Caco-2 (cell line): Measurements from ENCODE around the gene FCHSD2. TPM values are rescaled to one million over a fixed set of nuclear protein-coding genes. Genes with fewer than 3 reads are reported as not detected.

Experiments used
- BruUV-seq: library from RNA; stranded (reverse); fragments of 400-500 nt; replicated peaks from 2 replicates; lab custom pipeline; 2021; lab: Mats Ljungman, UMichigan
- CTCF ChIA-PET: fragments of 300-600 bp; sonication (Branson Sonifier 250); formaldehyde crosslinking; loops from one replicate; lab custom pipeline; 2022; ENCODE audit warnings: antibody characterized with exemption; lab: Charles Lee
- POLR2A ChIA-PET: fragments of 300-600 bp; sonication (Branson Sonifier 250); formaldehyde crosslinking; loops from one replicate; lab custom pipeline; 2022; ENCODE audit warnings: antibody characterized with exemption; lab: Charles Lee
- DNase-seq, 2 experiments: peaks; one replicate each; pipeline versions ENCODE4 v3.0.0 to v3.0.0-alpha.2; 2020 to 2022
- H3K27me3 ChIP-seq: replicated peaks from 2 replicates; pipeline ENCODE4 v1.6.0; 2011; ENCODE audit warnings: low read length; ENCODE audit not compliant: control insufficient read depth, insufficient read depth
- H3K36me3 ChIP-seq: 2 replicates; pipeline ENCODE4 v1.5.1; 2011; ENCODE audit warnings: low read length; ENCODE audit not compliant: control insufficient read depth, insufficient read depth
- H3K4me1 ChIP-seq: fragments of 250-450 bp; sonication (Bioruptor Pico); 2 replicates; pipeline ENCODE4 v1.5.1; 2020; ENCODE audit warnings: mild to moderate bottlenecking
- H3K4me3 ChIP-seq: 2 replicates; pipeline ENCODE4 v1.5.1; 2011; ENCODE audit warnings: low read depth, mild to moderate bottlenecking, control low read depth, low read length
- H3K9me3 ChIP-seq: fragments of 250-450 bp; sonication (Bioruptor Pico); 2 replicates; pipeline ENCODE4 v1.5.1; 2020; ENCODE audit warnings: mild to moderate bottlenecking, moderate library complexity
- H3K27ac Mint-ChIP-seq: one replicate; pipeline ENCODE4 v1.8.0; 2022; ENCODE audit warnings: mixed read lengths; ENCODE audit not compliant: unreplicated experiment
- H3K27me3 Mint-ChIP-seq: one replicate; pipeline ENCODE4 v1.8.0; 2022; ENCODE audit warnings: mixed read lengths; ENCODE audit not compliant: insufficient read depth, unreplicated experiment
- H3K36me3 Mint-ChIP-seq: one replicate; pipeline ENCODE4 v1.8.0; 2022; ENCODE audit warnings: mild to moderate bottlenecking, mixed read lengths; ENCODE audit not compliant: insufficient read depth, unreplicated experiment
- H3K4me1 Mint-ChIP-seq: one replicate; pipeline ENCODE4 v1.8.0; 2022; ENCODE audit warnings: low read depth, mixed read lengths; ENCODE audit not compliant: unreplicated experiment
- H3K4me3 Mint-ChIP-seq: one replicate; pipeline ENCODE4 v1.8.0; 2022; ENCODE audit warnings: mild to moderate bottlenecking, moderate library complexity, mixed read lengths; ENCODE audit not compliant: unreplicated experiment
- H3K9me3 Mint-ChIP-seq: one replicate; pipeline ENCODE4 v1.8.0; 2022; ENCODE audit warnings: mixed read lengths; ENCODE audit not compliant: unreplicated experiment
- intact Hi-C: fragments of 100-400 bp; cut with micrococcal nuclease; formaldehyde crosslinking; loops from one replicate; pipeline ENCODE4 v1.10.0; 2022; ENCODE audit not compliant: unreplicated experiment
- total RNA-seq: library from RNA; stranded (reverse); gene quantifications from 2 replicates; pipeline ENCODE4 v1.2.3, GENCODE V29; 2022
- TF ChIP-seq, protein P1 (sequence below), 2 experiments: fragments of 200-600 bp in 1 of 2; IDR thresholded peaks; 1 replicate in 1 of 2; 2 replicates in 1 of 2; pipeline versions ENCODE4 v1.5.1 to v1.8.0; 2011 to 2022; ENCODE audit warnings: antibody characterized with exemption in 1 of 2, control low read depth in 1 of 2, inconsistent platforms in 1 of 2, low read depth in 1 of 2, low read length in 1 of 2, mild to moderate bottlenecking in 1 of 2, moderate library complexity in 1 of 2; ENCODE audit not compliant: insufficient read depth in 1 of 2, severe bottlenecking in 1 of 2, unreplicated experiment in 1 of 2

FCHSD2 gene
- total RNA-seq, 1 experiment from 2014 or later: 32.7 TPM

DNA sequence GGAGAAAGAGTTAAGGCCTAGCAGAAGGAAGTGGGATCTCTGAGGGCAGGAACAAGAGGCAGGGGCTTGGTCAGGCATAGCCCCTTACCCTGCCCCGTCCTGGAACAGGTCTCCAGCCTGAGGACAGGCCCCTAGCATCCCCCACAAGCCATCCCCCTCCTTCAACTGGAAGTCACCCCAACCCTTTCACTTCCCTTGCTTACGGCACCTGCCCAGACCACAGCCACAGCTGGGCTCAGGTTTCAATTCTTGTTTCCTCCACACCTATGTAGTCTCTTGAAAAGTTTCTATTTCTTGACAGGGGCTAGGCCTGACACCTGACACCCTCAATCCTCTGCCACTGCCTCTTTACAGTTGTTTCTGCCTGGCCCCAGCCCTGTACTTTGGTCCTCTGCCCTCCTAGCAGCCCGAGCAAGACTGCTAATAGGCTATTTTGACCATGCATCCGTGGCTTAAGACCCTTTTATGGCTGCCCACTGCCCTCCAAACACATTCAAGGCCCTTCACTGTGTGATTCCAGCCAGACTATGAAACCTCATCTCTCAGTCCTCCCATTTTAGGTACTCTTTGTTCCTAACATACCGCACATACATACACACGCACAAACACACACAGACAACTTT, 10.9 kb upstream of the FCHSD2 start:
- no peaks in the 10 kb centered on the region for H3K36me3 ChIP-seq
- ChIA-PET CTCF (no interaction called here), POLR2A (no interaction called here)
- Mint-ChIP-seq H3K9me3 (no peaks in the 10 kb centered on the region), H3K4me3 (no peak overlapping the region), H3K27me3 (no peaks in the 10 kb centered on the region), H3K36me3 (no peaks in the 10 kb centered on the region), H3K4me1 (peaks cover 13% of the 10 kb centered on the region), H3K27ac (no peak overlapping the region)
- intact Hi-C loops: no loop called here
- no peaks in the 10 kb centered on the region for H3K9me3 ChIP-seq
- peak in 1 of 2 experiments; percentile 42 for DNase-seq
- TF ChIP-seq, protein P1, sequence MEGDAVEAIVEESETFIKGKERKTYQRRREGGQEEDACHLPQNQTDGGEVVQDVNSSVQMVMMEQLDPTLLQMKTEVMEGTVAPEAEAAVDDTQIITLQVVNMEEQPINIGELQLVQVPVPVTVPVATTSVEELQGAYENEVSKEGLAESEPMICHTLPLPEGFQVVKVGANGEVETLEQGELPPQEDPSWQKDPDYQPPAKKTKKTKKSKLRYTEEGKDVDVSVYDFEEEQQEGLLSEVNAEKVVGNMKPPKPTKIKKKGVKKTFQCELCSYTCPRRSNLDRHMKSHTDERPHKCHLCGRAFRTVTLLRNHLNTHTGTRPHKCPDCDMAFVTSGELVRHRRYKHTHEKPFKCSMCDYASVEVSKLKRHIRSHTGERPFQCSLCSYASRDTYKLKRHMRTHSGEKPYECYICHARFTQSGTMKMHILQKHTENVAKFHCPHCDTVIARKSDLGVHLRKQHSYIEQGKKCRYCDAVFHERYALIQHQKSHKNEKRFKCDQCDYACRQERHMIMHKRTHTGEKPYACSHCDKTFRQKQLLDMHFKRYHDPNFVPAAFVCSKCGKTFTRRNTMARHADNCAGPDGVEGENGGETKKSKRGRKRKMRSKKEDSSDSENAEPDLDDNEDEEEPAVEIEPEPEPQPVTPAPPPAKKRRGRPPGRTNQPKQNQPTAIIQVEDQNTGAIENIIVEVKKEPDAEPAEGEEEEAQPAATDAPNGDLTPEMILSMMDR (IDR thresholded peaks at IDR 0.05; ENCODE audit: insufficient read depth in 1 of 2, low read depth in 1 of 2, low read length in 1 of 2, severe bottlenecking in 1 of 2, unreplicated experiment in 1 of 2): no peak
- no peak overlapping the region for H3K4me3 ChIP-seq
- peaks cover 18% of the 10 kb centered on the region for H3K4me1 ChIP-seq
- H3K27me3 ChIP-seq: no peaks in the 10 kb centered on the region
- BruUV-seq: no TSS peak

DNA sequence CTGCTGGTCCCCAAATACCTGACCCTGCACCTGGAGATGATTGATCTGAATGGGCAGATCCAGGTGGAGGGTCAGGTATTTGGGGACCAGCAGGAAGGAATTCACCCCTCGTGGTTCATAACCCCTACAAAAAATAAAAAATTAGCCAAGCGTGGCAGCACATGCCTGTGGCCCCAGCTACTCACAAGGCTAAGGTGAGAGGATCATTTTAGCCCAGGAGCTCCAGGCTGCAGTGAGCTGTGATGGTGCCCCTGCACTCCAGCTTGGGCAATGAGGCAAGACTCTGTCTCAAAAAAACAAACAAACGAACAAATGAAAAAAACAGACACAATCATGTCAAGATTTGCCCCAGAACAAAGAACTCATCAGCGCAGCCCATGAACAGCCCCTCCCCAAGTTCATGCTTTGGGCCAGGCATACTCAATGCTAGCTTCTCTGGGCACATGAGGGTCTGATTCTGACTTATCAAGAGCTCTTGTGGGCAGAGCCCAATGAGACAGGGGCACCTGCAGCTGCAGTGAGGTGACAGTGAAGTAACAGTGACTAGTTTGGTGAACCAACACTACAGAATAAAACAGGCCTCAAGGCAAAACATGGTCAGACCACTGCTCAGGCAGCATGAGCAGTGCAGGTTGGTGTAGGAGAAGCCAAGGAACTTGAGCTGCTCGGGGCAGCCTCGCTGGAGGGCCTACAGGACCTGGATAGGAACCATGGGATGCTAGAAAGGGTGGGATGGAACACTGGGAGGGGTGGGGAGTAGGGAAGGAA, 10.2 kb upstream of the FCHSD2 start:
- Histone ChIP-seq H3K9me3 (no peaks in the 10 kb centered on the region), H3K4me1 (peaks cover 11% of the 10 kb centered on the region), H3K4me3 (no peak overlapping the region), H3K36me3 (no peaks in the 10 kb centered on the region), H3K27me3 (no peaks in the 10 kb centered on the region)
- POLR2A ChIA-PET: no interaction called here
- Mint-ChIP-seq H3K27me3 (no peaks in the 10 kb centered on the region), H3K36me3 (no peaks in the 10 kb centered on the region), H3K27ac (no peak overlapping the region), H3K4me1 (peaks cover 12% of the 10 kb centered on the region), H3K9me3 (no peaks in the 10 kb centered on the region), H3K4me3 (no peak overlapping the region)
- DNase-seq: peak in 1 of 2 experiments; percentile 30
- BruUV-seq: no TSS peak
- CTCF ChIA-PET: interaction anchor here (1.6 kb wide), 1 partner anchor 10 kb away, joined by 5 read pairs; the partner anchor contains the start of gene FCHSD2
- TF ChIP-seq, protein P1 (IDR thresholded peaks at IDR 0.05; ENCODE audit: insufficient read depth in 1 of 2, low read depth in 1 of 2, low read length in 1 of 2, severe bottlenecking in 1 of 2, unreplicated experiment in 1 of 2): no peak
- intact Hi-C loops: no loop called here

DNA sequence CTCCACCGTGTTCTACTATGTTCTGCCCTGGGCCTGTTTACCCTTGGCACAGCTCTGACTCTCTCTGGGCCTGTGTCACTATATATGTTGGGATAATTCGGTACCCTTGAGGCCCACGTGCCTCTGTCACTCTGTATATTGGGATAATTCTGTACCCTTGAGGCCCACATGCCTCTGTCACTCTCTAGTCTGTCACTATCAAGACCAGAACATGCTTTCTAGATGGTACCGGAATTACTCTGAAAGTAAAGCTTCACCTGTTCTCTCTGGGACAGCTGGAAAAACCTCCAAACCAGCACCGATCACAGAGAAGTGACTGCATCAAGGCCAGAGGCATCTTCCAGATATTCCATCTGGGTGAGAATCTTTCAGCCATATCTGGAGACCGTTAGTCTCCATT, 9.3 kb upstream of the FCHSD2 start:
- Histone ChIP-seq H3K4me3 (no peak overlapping the region), H3K4me1 (peaks cover 2% of the 10 kb centered on the region), H3K9me3 (no peaks in the 10 kb centered on the region), H3K36me3 (no peaks in the 10 kb centered on the region), H3K27me3 (no peaks in the 10 kb centered on the region)
- no peak overlapping the region for H3K27ac Mint-ChIP-seq
- no peaks in the 10 kb centered on the region for H3K9me3 Mint-ChIP-seq
- no peaks in the 10 kb centered on the region for H3K36me3 Mint-ChIP-seq
- DNase-seq: no peak
- no peaks in the 10 kb centered on the region for H3K27me3 Mint-ChIP-seq
- ChIA-PET POLR2A (no interaction called here), CTCF (interaction anchor here (1.6 kb wide), 1 partner anchor 9 kb away, joined by 5 read pairs; the partner anchor contains the start of gene FCHSD2)
- no peak overlapping the region for H3K4me3 Mint-ChIP-seq
- H3K4me1 Mint-ChIP-seq: peaks cover 5% of the 10 kb centered on the region
- no TSS peak for BruUV-seq
- intact Hi-C loops: no loop called here
- TF ChIP-seq, protein P1 (IDR thresholded peaks at IDR 0.05; ENCODE audit: insufficient read depth in 1 of 2, low read depth in 1 of 2, low read length in 1 of 2, severe bottlenecking in 1 of 2, unreplicated experiment in 1 of 2): no peak
